Heart right ventricle (tissue), 16 donors: ENCODE results near the gene LRRC1. TPM values are rescaled to one million over a fixed set of nuclear protein-coding genes. Genes with fewer than 3 reads are reported as not detected.

Source experiments
- ATAC-seq, 8 donors: fragments of 200-7000 bp; cut with Tn5 transposase; one replicate each; pipeline ENCODE4 v1.9.1; 2020; ENCODE audit warnings: mild to moderate bottlenecking in 8 of 8, moderate library complexity in 8 of 8, moderate number of reproducible peaks in 1 of 8
- DNase-seq, 2 donors: peaks; one replicate each; pipeline ENCODE4 v3.0.0-alpha.2; 2020
- H3K27ac ChIP-seq, 10 donors: fragments of 200-600 bp; sonication (generic) in 2 of 10; one replicate each; pipeline versions ENCODE4 v1.5.0 to v1.8.0; 2020 to 2022; ENCODE audit warnings: mild to moderate bottlenecking in 3 of 10
- H3K27me3 ChIP-seq, 7 donors: fragments of 200-600 bp; one replicate each; pipeline ENCODE4 v1.8.0; 2021 to 2022; ENCODE audit warnings: mild to moderate bottlenecking in 2 of 7
- H3K36me3 ChIP-seq, 9 donors: fragments of 200-600 bp; sonication (generic) in 1 of 9; one replicate each; pipeline versions ENCODE4 v1.5.0 to v1.8.0; 2020 to 2022; ENCODE audit warnings: mild to moderate bottlenecking in 2 of 9
- H3K4me1 ChIP-seq, 9 donors: fragments of 200-600 bp; sonication (generic) in 1 of 9; one replicate each; pipeline versions ENCODE4 v1.5.0 to v1.8.0; 2020 to 2022; ENCODE audit warnings: mild to moderate bottlenecking in 4 of 9
- H3K4me3 ChIP-seq, 10 donors: fragments of 200-600 bp; sonication (generic) in 2 of 10; one replicate each; pipeline versions ENCODE4 v1.5.0 to v1.8.0; 2020 to 2022; ENCODE audit warnings: mild to moderate bottlenecking in 7 of 10, moderate library complexity in 2 of 10
- H3K9me3 ChIP-seq, 11 donors: fragments of 200-600 bp in 10 of 11; sonication (generic) in 2 of 11; one replicate each; pipeline versions ENCODE4 v1.5.0 to v1.8.0; 2013 to 2022; ENCODE audit warnings: mild to moderate bottlenecking in 2 of 11, control low read depth in 1 of 11, moderate library complexity in 1 of 11
- WGBS, 2 donors: extraction: QIAGEN DNeasy Blood & Tissue Kit; methylation state at CpG; one replicate each; pipeline ENCODE4 v1.1.7; 2013; ENCODE audit warnings: inconsistent platforms in 1 of 2; 5-methylcytosine and 5-hydroxymethylcytosine counted together
- intact Hi-C, 10 donors: fragments of 100-400 bp; cut with DNase I; formaldehyde crosslinking; loops; one replicate each; pipeline versions ENCODE4 v1.11.1 to v1.14.2; 2022
- polyA plus RNA-seq, 2 donors: library from polyadenylated mRNA; stranded (reverse); fragments of 200-250 nt; gene quantifications; one replicate each; pipeline ENCODE4 v1.2.3, GENCODE V29; 2013
- total RNA-seq, 10 donors: library from RNA; stranded (reverse); fragmentation: NEBNext Ultra II Directional in 3 of 10; extraction: Animal tissue kit (Norgen Biotek cat#: 25700) in 3 of 10; gene quantifications; one replicate each; pipeline versions ENCODE4 v1.2.1 to v1.2.4, GENCODE V29; 2021 to 2023
- TF ChIP-seq, protein P1 (sequence below), 9 donors: fragments of 200-600 bp; sonication (generic) in 2 of 9; IDR thresholded peaks; one replicate each; pipeline versions ENCODE4 v1.5.0 to v1.8.0; 2021 to 2022; ENCODE audit warnings: antibody characterized with exemption in 9 of 9, mild to moderate bottlenecking in 5 of 9, moderate library complexity in 1 of 9
- donor health status: Arrhythmogenic right ventricular cardiomyopathy.
- donor health status: ischemic (EF 13 %, LVEDD 7.1; RV severe dilation, severe dysfunction).
- donor health status: healthy with polysubstance abuse.
- donor health status: DM: no; HTN: yes; CAD: no.
- donor health status: DM: no; HTN: no; CAD: no.
- donor health status: ischemic (EF 25% LVEDD 6.9; RV normal size, moderate dysfunction).
- donor health status: ischemic (EF 25% LVEDD 5.7; RV mildly dilated, moderate dysfunction).
- donor health status: healthy.
- donor health status: DM: yes; HTN: yes; CAD: no.
- donor health status: Ischemic cardiomyopathy.
- donor health status: ischemic (EF 35%, LVEDD 5.7; RV mildly dilated, moderate dysfunction).
- donor health status: nonischemic (EF 11% LVEDD 7.7; RV severe dilation, severe dysfunction).
- donor health status: DM: yes; HTN: yes; CAD: no.
- donor health status: PGD.
- donor health status: ischemic (EF 29% LVEDD 5.4; RV normal size, mild dysfunction).
- donor health status: nonischemic (EF 23%, LVEDD 6.1; RV moderate dilation, normal function).

Gene LRRC1
- total and polyA plus RNA-seq, 12 donors: 1.2 to 7.5 (median 4.7) TPM

DNA sequence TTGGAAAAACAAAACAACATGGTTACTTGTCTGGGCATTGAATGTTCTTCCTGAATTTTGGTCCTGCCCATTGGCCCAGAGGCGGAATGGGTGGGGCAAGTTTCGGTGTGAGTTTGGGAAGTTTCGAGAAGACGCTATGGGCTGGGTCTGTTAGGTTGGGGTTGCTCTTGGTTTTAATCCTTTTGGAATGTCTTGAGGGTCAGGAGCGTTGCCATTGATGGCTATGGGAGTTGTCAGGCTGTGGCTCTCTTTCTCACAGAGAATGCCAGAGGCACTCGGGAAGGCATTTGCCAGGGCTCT is 135.0 kb downstream of the LRRC1 start:
- Histone ChIP-seq H3K36me3 (no peaks in the 10 kb centered on the region), H3K9me3 (no peaks in the 10 kb centered on the region), H3K4me1 (peaks cover 0 to 54% (median 22%) of the 10 kb centered on the region in 9 donors), H3K27me3 (no peaks in the 10 kb centered on the region), H3K4me3 (no peak overlapping the region), H3K27ac (peak overlapping the region in 6 of 10 donors; percentile 14 to 81 (median 57))
- ATAC-seq (no peak), DNase-seq (no peak)
- TF ChIP-seq, protein P1, sequence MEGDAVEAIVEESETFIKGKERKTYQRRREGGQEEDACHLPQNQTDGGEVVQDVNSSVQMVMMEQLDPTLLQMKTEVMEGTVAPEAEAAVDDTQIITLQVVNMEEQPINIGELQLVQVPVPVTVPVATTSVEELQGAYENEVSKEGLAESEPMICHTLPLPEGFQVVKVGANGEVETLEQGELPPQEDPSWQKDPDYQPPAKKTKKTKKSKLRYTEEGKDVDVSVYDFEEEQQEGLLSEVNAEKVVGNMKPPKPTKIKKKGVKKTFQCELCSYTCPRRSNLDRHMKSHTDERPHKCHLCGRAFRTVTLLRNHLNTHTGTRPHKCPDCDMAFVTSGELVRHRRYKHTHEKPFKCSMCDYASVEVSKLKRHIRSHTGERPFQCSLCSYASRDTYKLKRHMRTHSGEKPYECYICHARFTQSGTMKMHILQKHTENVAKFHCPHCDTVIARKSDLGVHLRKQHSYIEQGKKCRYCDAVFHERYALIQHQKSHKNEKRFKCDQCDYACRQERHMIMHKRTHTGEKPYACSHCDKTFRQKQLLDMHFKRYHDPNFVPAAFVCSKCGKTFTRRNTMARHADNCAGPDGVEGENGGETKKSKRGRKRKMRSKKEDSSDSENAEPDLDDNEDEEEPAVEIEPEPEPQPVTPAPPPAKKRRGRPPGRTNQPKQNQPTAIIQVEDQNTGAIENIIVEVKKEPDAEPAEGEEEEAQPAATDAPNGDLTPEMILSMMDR (IDR thresholded peaks at IDR 0.05): no peak
- intact Hi-C loops: loop anchor here in 1 of 10 donors (10.0 kb wide), 1 partner anchor 135 kb away; the partner anchor contains the start of gene LRRC1
- whole genome bisulfite sequencing, 2 donors: 96 to 97% methylated on average over 6 of the region's 6 CpGs

DNA sequence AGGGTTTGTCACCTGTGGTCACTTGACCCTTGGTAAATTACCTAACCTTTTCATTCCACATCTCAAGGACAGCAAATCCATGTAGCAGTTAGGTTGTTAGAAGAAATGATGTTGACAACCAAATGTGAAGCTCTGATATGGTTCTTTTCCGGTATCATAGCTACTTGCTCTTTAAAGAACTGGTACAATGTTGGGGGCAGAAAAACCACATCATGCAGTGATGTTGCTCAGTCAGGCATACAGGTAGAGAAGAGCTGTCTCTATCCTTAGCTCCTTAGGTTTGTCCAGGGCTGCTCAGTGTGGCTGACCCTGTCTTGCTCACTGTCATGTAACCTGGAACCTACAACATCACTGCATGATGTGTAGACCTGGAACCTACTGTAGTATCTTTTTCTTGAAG is 135.5 kb downstream of the LRRC1 start:
- ATAC-seq: no peak
- Histone ChIP-seq H3K4me1 (peaks cover 0 to 53% (median 22%) of the 10 kb centered on the region in 9 donors), H3K36me3 (no peaks in the 10 kb centered on the region), H3K4me3 (no peak overlapping the region), H3K9me3 (no peaks in the 10 kb centered on the region), H3K27me3 (no peaks in the 10 kb centered on the region), H3K27ac (peak overlapping the region in 3 of 10 donors; percentile 55 to 81 (median 74))
- 55 to 97% methylated on average over 1 of the region's 1 CpG for WGBS, 2 donors
- DNase-seq: no peak
- intact Hi-C loops: no loop called here
- TF ChIP-seq, protein P1 (IDR thresholded peaks at IDR 0.05): no peak

DNA sequence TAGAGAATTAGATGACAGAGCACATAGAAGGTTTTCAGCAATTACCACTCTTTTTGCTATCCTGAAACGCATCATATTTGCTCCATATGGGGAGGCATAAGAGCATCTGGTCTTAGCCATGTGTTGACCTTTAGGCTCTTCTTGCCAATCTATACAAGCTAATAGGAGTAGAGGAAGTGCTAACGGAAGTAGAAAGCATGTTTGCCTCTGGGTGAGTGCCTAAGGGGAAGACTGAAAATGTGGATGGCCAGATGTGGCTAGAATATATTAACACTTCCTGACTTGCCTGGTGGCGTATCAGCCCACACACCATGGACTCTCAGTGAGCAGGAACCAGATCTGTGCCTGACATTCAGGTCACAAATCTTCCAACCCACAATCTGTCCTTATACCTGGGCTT is 136.3 kb downstream of the LRRC1 start:
- DNase-seq (no peak), ATAC-seq (no peak)
- H3K36me3 ChIP-seq: no peaks in the 10 kb centered on the region
- no peak overlapping the region for H3K27ac ChIP-seq
- no peaks in the 10 kb centered on the region for H3K27me3 ChIP-seq
- no peak overlapping the region for H3K4me3 ChIP-seq
- no peaks in the 10 kb centered on the region for H3K9me3 ChIP-seq
- 70 to 76% methylated on average over 3 of the region's 3 CpGs for WGBS, 2 donors
- intact Hi-C loops: no loop called here
- H3K4me1 ChIP-seq: peaks cover 0 to 47% (median 22%) of the 10 kb centered on the region in 9 donors
- TF ChIP-seq, protein P1 (IDR thresholded peaks at IDR 0.05): no peak

DNA sequence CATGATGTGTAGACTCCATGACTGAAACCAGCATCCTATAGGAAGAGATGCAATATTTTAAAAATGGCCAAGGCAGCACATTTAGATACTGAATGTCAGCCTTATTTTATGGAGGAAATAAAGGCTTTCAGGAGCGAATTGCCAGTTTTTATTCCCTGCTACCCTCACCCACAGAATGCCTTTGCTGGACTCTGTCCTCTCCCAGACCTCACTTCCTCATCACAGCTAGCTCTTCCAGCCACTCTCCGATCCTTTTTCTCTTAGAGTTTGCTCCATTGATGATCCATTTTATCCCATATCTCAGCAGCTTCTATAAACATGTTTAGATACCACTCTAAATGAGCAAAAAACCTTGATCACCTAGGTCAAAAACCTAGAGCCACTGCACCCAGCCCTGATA is 137.7 kb downstream of the LRRC1 start:
- DNase-seq: no peak
- Histone ChIP-seq H3K27me3 (no peaks in the 10 kb centered on the region), H3K36me3 (no peaks in the 10 kb centered on the region), H3K4me1 (peaks cover 0 to 47% (median 12%) of the 10 kb centered on the region in 9 donors), H3K27ac (no peak overlapping the region), H3K9me3 (no peaks in the 10 kb centered on the region), H3K4me3 (no peak overlapping the region)
- TF ChIP-seq, protein P1 (IDR thresholded peaks at IDR 0.05): no peak
- no peak for ATAC-seq
- intact Hi-C loops: no loop called here
- whole genome bisulfite sequencing, 2 donors: 60 to 88% methylated on average over 2 of the region's 2 CpGs
